Omental fat pad (tissue), 4 donors: ENCODE results near the gene CACNA1A. TPM values are rescaled to one million over a fixed set of nuclear protein-coding genes. Genes with fewer than 3 reads are reported as not detected.

ENCODE experiments used
- ATAC-seq: fragments of 150-250 bp; one replicate; pipeline ENCODE4 v1.9.1; 2016; ENCODE audit warnings: mild to moderate bottlenecking, moderate library complexity; ENCODE audit not compliant: low FRiP score
- DNase-seq: peaks from one replicate; pipeline ENCODE4 v3.0.0-alpha.2; 2019; ENCODE audit warnings: low spot score
- total RNA-seq, 4 donors: library from RNA; depleted of rRNA; stranded (reverse); fragments of >200 nt; gene quantifications; one replicate each; pipeline ENCODE4 v1.1.0, GENCODE V29; 2016
- TF ChIP-seq, protein P1 (sequence below), 3 donors: fragments of 450-650 bp; IDR thresholded peaks; one replicate each; pipeline ENCODE4 v1.5.1; 2016 to 2017; ENCODE audit warnings: antibody characterized with exemption in 3 of 3, mild to moderate bottlenecking in 3 of 3, moderate library complexity in 2 of 3

Gene CACNA1A
- total RNA-seq, 4 donors from 2014 or later: 0.44 to 2.7 (median 0.71) TPM

GRCh38 chr19:13284929-13285928 is 221.1 kb downstream of the CACNA1A start:
- ATAC-seq: no peak
- no peak for DNase-seq
- TF ChIP-seq, protein P1, sequence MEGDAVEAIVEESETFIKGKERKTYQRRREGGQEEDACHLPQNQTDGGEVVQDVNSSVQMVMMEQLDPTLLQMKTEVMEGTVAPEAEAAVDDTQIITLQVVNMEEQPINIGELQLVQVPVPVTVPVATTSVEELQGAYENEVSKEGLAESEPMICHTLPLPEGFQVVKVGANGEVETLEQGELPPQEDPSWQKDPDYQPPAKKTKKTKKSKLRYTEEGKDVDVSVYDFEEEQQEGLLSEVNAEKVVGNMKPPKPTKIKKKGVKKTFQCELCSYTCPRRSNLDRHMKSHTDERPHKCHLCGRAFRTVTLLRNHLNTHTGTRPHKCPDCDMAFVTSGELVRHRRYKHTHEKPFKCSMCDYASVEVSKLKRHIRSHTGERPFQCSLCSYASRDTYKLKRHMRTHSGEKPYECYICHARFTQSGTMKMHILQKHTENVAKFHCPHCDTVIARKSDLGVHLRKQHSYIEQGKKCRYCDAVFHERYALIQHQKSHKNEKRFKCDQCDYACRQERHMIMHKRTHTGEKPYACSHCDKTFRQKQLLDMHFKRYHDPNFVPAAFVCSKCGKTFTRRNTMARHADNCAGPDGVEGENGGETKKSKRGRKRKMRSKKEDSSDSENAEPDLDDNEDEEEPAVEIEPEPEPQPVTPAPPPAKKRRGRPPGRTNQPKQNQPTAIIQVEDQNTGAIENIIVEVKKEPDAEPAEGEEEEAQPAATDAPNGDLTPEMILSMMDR (IDR thresholded peaks at IDR 0.05): no peak

DNA sequence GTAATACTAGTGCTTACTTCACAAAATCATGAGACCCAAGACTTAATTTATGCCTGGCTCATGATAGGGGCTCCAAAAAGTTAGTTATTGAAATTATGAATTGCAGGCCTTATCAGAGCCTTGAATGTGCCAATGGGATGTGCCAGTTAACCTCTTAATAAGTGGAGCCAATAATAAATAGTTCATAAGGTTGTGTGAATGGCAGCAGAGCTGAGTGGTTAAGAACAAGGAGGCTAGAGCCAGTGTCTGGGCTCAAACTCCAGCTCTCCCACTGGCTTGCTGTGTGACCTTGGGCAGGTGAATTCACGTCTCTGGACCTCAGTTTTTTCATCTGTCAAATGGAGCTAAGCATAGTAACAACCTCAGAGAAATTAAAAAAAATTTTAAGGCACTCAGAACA is 222.4 kb downstream of the CACNA1A start:
- ATAC-seq (no peak), DNase-seq (no peak)
- TF ChIP-seq, protein P1 (IDR thresholded peaks at IDR 0.05): no peak

GRCh38 chr19:13282486-13283065 is 223.7 kb downstream of the CACNA1A start:
- TF ChIP-seq, protein P1 (IDR thresholded peaks at IDR 0.05): no peak
- DNase-seq: no peak
- ATAC-seq: no peak

GRCh38 chr19:13281567-13282291 is 224.6 kb downstream of the CACNA1A start:
- TF ChIP-seq, protein P1 (IDR thresholded peaks at IDR 0.05): no peak
- no peak for DNase-seq
- ATAC-seq: no peak

- ATAC-seq (peak; percentile 84), DNase-seq (no peak)
- TF ChIP-seq, protein P1 (IDR thresholded peaks at IDR 0.05): peak in 1 of 3 donors; percentile 50
Measured at GRCh38 chr19:13277104-13277809, 229.0 kb downstream of the CACNA1A start.

- TF ChIP-seq, protein P1 (IDR thresholded peaks at IDR 0.05): no peak
- DNase-seq (no peak), ATAC-seq (no peak)
Measured at GRCh38 chr19:13275016-13275722, 231.1 kb downstream of the CACNA1A start.
